RWPE1 (cell line): ENCODE results near the gene ZNF385B.
"Not testable (repeated sequence)": the region's sequence is repeated elsewhere in the genome, so short reads cannot be mapped to it uniquely, and the experiment has no call there.

ENCODE experiments used
- CTCF ChIA-PET: fragments of 350-600 bp; sonication (Branson Sonifier 250); formaldehyde crosslinking; extraction: SDS; loops from one replicate; lab custom pipeline; 2021; lab: Yijun Ruan, JAX
- POLR2A ChIA-PET: fragments of 400-600 bp; formaldehyde crosslinking; extraction: SDS; loops from one replicate; lab custom pipeline; 2020; ENCODE audit warnings: antibody characterized with exemption; ENCODE audit not compliant: low non-redundant PET; lab: Yijun Ruan, JAX
- DNase-seq: peaks from one replicate; pipeline ENCODE4 v3.0.0; 2012; ENCODE audit warnings: low spot score
- H3K27ac ChIP-seq: fragments of 450-650 bp; 2 replicates; pipeline ENCODE4 v1.5.1; 2017
- CTCF ChIP-seq: fragments of 450-650 bp; conservative IDR thresholded peaks from 2 replicates; pipeline ENCODE4 v1.5.1; 2017; ENCODE audit warnings: low read depth, mild to moderate bottlenecking

The ZNF385B gene

GRCh38 chr2:179790235-179791217 is 70.9 kb downstream of the ZNF385B start:
- H3K27ac ChIP-seq, result no peak overlapping the region
- CTCF ChIA-PET, result interaction anchor here (0.6 to 1.0 kb wide), 2 partner anchors 73 to 635 kb away, joined by 3 read pairs; no protein-coding TSS in a partner anchor
- no peak for TF ChIP-seq CTCF
- DNase-seq, result no peak
- POLR2A ChIA-PET, result no interaction called here

- ChIA-PET POLR2A (no interaction called here), CTCF (interaction anchor here (0.6 kb wide), 1 partner anchor 9 kb away, joined by 3 read pairs; no protein-coding TSS in a partner anchor)
- DNase-seq, result no peak
- TF ChIP-seq CTCF, result no peak
- H3K27ac ChIP-seq, result no peak overlapping the region
Observed at GRCh38 chr2:179788104-179788503, 73.3 kb downstream of the ZNF385B start.

DNA sequence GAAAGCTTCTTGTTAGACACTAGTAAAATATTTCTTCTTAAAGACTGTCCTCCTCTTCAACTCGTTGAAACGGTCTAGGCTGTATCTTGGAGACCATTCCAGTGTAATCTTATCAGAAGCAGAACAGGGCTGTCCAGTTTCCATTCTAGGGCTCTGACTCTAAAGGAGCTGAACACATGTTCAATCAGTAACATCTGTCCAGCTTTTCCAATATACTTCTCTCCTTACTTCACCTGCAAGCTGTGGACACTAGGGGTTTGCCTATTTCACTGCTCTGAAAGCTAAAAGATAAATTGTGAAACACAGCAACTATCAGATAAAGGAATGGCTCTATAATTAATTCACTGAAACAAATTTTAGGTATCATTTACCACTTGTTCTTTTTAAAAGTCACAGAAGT is 73.8 kb downstream of the ZNF385B start:
- ChIA-PET POLR2A (no interaction called here), CTCF (interaction anchor here (0.6 kb wide), 1 partner anchor 8 kb away, joined by 3 read pairs; no protein-coding TSS in a partner anchor)
- no peak for DNase-seq
- TF ChIP-seq CTCF, result no peak
- H3K27ac ChIP-seq, result no peak overlapping the region

DNA sequence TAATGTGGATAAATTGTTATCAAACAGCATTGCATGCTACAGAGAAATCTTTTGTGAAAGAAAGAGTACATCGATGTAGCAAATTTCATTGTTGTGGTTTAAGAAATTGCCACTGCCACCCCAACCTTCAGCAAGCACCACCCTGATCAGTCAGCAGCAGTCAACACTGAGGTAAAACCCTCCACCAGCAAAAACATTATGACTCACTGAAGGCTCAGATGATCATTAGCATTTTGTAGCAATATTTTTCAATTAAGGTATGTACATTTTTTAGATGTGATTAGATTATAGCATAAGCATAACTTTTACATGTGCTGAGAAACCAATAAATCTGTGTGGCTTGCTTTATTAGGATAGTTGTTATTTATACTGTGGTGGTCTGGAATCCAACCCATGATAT is 75.5 kb downstream of the ZNF385B start:
- TF ChIP-seq CTCF, result no peak
- no peak for DNase-seq
- ChIA-PET CTCF (no interaction called here), POLR2A (no interaction called here)
- H3K27ac ChIP-seq, result no peak overlapping the region

DNA sequence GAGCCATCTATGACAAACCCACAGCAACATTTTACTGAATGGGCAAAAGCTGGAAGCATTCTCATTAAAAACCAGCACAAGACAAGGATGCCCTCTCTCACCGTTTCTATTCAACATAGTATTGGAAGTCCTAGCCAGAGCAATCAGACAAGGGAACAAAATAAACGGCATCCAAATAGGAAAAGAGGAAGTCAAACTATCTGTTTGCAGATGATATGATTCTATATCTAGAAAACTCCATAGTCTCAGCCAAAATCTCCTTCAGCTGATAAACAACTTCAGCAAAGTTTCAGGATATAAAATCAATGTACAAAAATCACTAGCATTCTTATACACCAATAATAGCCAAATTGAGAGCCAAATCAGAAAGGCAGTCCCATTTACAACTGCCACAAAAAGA is 79.1 kb downstream of the ZNF385B start:
- POLR2A ChIA-PET, CTCF ChIA-PET: not testable (repeated sequence)

GRCh38 chr2:179773986-179774385 is 87.4 kb downstream of the ZNF385B start:
- no peak for DNase-seq
- ChIA-PET CTCF (no interaction called here), POLR2A (no interaction called here)
- no peak overlapping the region for H3K27ac ChIP-seq
- no peak for TF ChIP-seq CTCF

More for the DNA sequence above, 79.1 kb downstream of the ZNF385B start:
- not testable (repeated sequence) for DNase-seq, H3K27ac ChIP-seq

DNA sequence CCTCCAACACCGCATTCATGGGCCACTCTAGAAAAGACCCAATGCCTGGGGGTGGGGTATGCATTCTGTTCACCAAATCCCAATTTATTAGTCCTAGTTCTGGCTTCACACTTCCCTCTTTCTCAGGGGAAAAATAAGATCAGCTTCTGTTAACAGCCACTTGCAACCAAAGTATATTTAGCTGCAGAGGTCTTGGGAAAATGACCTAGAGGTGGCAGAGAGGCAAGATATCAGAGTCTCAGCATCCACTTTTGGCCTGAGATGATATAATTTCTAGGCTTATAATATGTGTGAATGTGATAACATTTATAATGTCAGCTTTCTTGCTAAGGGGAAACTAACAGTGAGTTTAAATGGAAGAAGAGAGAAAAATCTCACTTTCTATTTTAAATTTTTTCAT is 89.1 kb downstream of the ZNF385B start:
- no peak for DNase-seq
- H3K27ac ChIP-seq, result no peak overlapping the region
- ChIA-PET POLR2A (no interaction called here), CTCF (no interaction called here)
- TF ChIP-seq CTCF, result no peak
